ENCODE results near the gene SCAMP5.

The SCAMP5 gene

DNA sequence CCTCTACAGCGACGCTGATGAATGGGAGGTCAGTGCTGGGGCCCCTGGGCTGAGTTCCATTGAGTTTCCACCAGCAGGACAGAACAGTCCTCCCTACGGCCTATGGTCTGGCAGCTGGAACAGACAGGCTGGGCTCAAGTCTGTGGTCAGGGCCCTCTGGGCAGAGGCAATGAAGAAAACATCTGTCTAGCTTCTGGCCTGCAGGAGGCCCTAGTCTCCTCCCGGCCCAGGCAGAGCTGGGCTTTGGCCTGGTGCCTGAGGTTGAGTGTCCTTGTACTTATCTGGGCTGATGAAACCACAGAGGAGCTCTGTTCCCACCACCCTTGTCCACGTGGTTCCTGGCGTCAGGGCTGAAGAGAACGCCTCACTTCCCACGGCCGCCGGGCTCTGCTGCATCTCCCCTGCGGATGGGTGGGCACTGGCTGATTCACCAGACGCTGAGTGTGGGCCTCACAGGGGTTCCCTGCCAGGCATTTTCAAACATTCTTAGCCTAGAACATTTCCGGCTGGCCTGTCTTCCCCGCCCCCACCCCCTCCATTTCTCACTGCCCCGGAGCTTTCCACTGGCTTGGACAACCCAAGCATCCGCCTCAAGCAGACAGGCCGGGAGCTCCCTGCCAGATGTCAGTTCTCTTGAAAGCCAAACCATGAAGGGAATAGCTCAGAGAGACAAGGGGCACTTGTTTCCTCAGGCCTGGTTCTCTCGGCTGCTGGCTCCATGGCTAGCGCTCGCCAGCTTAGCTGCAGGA is 48.3 kb downstream of the SCAMP5 start:
- TF ChIP-seq, protein P1, sequence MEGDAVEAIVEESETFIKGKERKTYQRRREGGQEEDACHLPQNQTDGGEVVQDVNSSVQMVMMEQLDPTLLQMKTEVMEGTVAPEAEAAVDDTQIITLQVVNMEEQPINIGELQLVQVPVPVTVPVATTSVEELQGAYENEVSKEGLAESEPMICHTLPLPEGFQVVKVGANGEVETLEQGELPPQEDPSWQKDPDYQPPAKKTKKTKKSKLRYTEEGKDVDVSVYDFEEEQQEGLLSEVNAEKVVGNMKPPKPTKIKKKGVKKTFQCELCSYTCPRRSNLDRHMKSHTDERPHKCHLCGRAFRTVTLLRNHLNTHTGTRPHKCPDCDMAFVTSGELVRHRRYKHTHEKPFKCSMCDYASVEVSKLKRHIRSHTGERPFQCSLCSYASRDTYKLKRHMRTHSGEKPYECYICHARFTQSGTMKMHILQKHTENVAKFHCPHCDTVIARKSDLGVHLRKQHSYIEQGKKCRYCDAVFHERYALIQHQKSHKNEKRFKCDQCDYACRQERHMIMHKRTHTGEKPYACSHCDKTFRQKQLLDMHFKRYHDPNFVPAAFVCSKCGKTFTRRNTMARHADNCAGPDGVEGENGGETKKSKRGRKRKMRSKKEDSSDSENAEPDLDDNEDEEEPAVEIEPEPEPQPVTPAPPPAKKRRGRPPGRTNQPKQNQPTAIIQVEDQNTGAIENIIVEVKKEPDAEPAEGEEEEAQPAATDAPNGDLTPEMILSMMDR (IDR thresholded peaks at IDR 0.05), result peak; percentile 29
- peak; percentile 100 for DNase-seq (ENCODE audit: low spot score)
- H3K4me3 ChIP-seq, result peak overlapping the region; percentile 28

DNA sequence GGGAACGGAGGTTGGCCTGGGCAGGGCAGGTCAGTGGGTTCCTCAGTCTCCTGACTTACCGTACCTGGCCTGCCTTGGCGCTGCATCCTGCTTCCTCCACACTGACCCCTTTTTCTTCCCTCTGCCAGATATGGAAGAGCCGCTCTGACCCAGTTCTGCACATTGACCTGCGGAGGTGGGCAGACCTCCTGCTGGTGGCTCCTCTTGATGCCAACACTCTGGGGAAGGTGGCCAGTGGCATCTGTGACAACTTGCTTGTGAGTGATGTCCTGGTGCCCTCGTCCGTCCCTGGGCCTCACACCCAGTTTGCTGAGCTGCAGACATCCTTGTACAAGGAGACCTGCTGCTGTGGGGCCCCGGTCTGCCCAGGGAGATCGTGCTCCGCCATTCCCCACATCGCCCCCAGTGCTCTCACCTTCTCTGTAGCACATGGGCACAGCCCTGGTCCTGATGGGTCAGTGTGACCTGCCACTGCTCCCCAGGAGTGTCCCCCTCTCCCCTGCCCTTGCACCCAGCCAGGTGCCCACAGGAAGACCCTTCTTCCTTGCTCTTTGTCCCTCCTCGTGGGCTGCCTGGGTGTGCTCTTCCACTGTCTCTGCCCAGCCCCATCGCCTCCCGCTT is 49.0 kb downstream of the SCAMP5 start:
- DNase-seq (ENCODE audit: low spot score), result no peak
- TF ChIP-seq, protein P1 (IDR thresholded peaks at IDR 0.05), result no peak
- peak overlapping the region; percentile 28 for H3K4me3 ChIP-seq

More for the DNA sequence above, 48.3 kb downstream of the SCAMP5 start:
- H3K27ac ChIP-seq, result peak overlapping the region; percentile 84 to 96

DNA sequence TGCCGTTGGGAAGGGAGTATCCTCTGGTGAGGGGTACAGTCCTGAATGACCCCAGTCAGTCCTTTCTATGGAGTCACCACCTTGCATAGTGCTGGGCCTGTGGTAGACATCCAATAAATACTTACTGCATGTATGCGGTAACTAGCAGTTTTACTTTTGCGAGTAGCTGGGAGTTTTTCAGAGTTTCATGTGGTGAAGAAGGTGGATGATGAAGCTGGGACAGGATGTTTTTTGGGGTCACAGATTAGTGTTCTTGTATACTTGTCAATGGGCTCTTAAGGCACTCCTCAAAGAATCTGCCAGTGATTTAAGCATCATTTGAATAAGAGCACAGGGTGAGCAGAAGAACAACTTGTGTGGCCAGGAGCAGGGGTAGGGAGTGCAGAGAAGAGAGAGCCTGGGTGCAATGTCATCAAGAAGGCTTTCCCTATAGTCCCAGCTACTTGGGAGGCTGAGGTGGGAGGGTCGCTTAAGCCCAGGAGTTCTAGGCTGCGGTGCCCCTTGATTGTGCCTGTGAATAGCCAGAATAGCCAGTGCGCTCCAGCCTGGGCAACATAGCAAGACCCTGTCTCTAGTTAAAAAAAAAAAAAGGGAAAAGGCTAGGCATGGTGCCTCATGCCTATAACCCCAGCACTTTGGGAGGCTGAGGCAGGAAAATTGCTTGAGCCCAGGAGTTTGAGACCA is 50.1 kb downstream of the SCAMP5 start:
- H3K4me3 ChIP-seq, result no peak overlapping the region
- peak overlapping the region; percentile 84 to 96 for H3K27ac ChIP-seq
- DNase-seq (ENCODE audit: low spot score), result no peak
- TF ChIP-seq, protein P1 (IDR thresholded peaks at IDR 0.05), result no peak

More for the DNA sequence above, 49.0 kb downstream of the SCAMP5 start:
- peak overlapping the region; percentile 84 to 96 for H3K27ac ChIP-seq

DNA sequence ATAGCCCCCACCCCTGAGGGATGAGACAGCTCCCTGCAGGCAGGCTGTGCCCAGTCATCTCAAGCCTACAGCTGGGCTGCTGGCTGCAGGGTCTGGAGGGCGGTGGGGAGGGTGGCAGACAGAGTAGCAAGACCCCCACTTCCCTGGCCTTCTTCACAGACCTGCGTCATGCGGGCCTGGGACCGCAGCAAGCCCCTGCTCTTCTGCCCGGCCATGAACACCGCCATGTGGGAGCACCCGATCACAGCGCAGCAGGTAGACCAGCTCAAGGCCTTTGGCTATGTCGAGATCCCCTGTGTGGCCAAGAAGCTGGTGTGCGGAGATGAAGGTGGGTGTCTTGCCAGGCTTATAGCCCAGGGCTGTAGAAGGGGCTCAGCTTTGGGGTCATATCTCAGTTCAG is 53.0 kb downstream of the SCAMP5 start:
- no peak overlapping the region for H3K4me3 ChIP-seq
- no peak for DNase-seq (ENCODE audit: low spot score)
- TF ChIP-seq, protein P1 (IDR thresholded peaks at IDR 0.05), result no peak
- peak overlapping the region; percentile 78 to 96 for H3K27ac ChIP-seq

DNA sequence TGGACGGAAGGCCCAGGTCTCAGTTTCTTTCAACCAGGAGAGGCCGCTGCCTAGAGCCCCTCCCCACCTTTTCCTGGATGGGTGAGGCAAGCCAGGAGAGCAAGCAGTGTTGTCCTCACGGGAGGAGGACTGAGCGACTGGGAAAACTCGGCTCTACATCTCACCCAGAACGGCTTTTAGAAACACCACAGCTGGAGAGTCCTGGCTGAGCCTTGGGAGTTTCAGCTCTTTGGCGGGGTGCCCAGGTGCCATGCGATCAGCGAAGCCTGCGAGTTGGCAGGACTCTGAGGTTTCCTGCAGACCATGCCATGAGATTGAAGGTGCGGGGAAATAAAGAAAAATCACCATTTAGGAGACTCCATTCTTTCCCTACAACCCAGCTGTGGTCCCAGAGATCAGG is 54.0 kb downstream of the SCAMP5 start:
- Histone ChIP-seq H3K4me3 (no peak overlapping the region), H3K27ac (peak overlapping the region; percentile 78 to 96)
- peak; percentile 84 for DNase-seq (ENCODE audit: low spot score)
- TF ChIP-seq, protein P1 (IDR thresholded peaks at IDR 0.05), result no peak

DNA sequence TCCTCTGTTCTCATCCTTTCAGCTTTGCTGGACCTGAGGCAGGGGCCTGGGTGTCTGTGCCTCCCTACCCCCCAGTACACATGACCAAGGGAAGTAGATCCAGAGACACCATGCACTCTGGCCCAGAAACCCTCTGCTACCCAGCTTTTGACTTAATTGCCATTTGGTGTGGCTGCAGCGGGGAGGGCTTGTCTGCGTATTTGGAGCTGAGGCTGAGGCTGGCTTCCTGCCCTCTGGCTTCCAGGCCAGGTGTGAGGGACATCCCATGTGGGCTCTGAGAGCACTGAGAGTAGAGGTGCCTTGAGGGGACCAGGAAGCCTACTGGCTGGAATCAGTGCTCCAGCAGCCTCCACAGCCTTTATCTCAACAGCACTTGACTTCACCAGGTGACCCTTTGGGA is 54.9 kb downstream of the SCAMP5 start:
- TF ChIP-seq, protein P1 (IDR thresholded peaks at IDR 0.05), result no peak
- H3K27ac ChIP-seq, result no peak overlapping the region
- DNase-seq (ENCODE audit: low spot score), result no peak

More for the DNA sequence above, 54.9 kb downstream of the SCAMP5 start:
- H3K4me3 ChIP-seq, result no peak overlapping the region
